ENCODE data around the gene TSPO.
"Not testable (repeated sequence)": the region's sequence is repeated elsewhere in the genome, so short reads cannot be mapped to it uniquely, and the experiment has no call there.

Gene TSPO

GRCh38 chr22:43131773-43132501, 19.4 kb upstream of the TSPO start:
- no peak for DNase-seq

GRCh38 chr22:43133401-43133800, 18.0 kb upstream of the TSPO start:
- no peak for DNase-seq

GRCh38 chr22:43134553-43134952, 16.8 kb upstream of the TSPO start:
- no peak for DNase-seq

GRCh38 chr22:43135565-43135964, 15.8 kb upstream of the TSPO start:
- DNase-seq = no peak

GRCh38 chr22:43136255-43136654, 15.1 kb upstream of the TSPO start:
- DNase-seq = peak; percentile 21

GRCh38 chr22:43136801-43137200, 14.6 kb upstream of the TSPO start:
- DNase-seq = no peak

GRCh38 chr22:43142880-43143562, 8.3 kb upstream of the TSPO start, which contains the start of gene MCAT:
MCAT (minus strand) TSS chr22:43143398; CDS start chr22:43143348, 50 bp downstream.
- DNase-seq = peak; percentile 82

GRCh38 chr22:43144949-43145348, 6.4 kb upstream of the TSPO start:
- no peak for DNase-seq

- DNase-seq = not testable (repeated sequence)
Observed at GRCh38 chr22:43145371-43145770, 6.0 kb upstream of the TSPO start.

GRCh38 chr22:43146332-43146731, 5.0 kb upstream of the TSPO start:
- not testable (repeated sequence) for DNase-seq

GRCh38 chr22:43147821-43148220, 3.5 kb upstream of the TSPO start:
- no peak for DNase-seq

- DNase-seq = no peak
Observed at GRCh38 chr22:43148581-43148980, 2.8 kb upstream of the TSPO start.

GRCh38 chr22:43150731-43151206, 590 bp upstream of the TSPO start:
- DNase-seq = no peak

GRCh38 chr22:43152003-43152356, 621 bp downstream of the TSPO start:
- no peak for DNase-seq

- DNase-seq = peak; percentile 59
Observed at GRCh38 chr22:43152357-43153071, 1.2 kb downstream of the TSPO start.

GRCh38 chr22:43153899-43154298, 2.5 kb downstream of the TSPO start:
- DNase-seq = no peak

- no peak for DNase-seq
Observed at GRCh38 chr22:43154887-43155536, 3.7 kb downstream of the TSPO start.

GRCh38 chr22:43155789-43156188, 4.4 kb downstream of the TSPO start:
- DNase-seq = no peak

GRCh38 chr22:43156413-43156812, 5.1 kb downstream of the TSPO start:
- no peak for DNase-seq

GRCh38 chr22:43157874-43158546, 6.7 kb downstream of the TSPO start:
- no peak for DNase-seq

GRCh38 chr22:43158778-43159483, 7.6 kb downstream of the TSPO start:
- DNase-seq = no peak

Data from stimulated activated CD4-positive, alpha-beta T cell treated with anti-CD3 and anti-CD28 coated beads, Interleukin-1b, Interleukin-23, amount 100 ng/mL, for 48 hours (primary cell).